ENCODE data around the gene PADI6. TPM values are rescaled to one million over a fixed set of nuclear protein-coding genes. Genes with fewer than 3 reads are reported as not detected.

The PADI6 gene
- not detected in 2 replicates for total RNA-seq
- long read RNA-seq: 0 reads

- Mint-ChIP-seq H3K9me3 (no peaks in the 10 kb centered on the region), H3K27me3 (ENCODE audit: low read depth) (peaks cover 16% of the 10 kb centered on the region), H3K27ac (ENCODE audit: unreplicated experiment) (no peak within 1 kb of the TSS), H3K4me1 (no peaks in the 10 kb centered on the region), H3K4me3 (no peak within 1 kb of the TSS), H3K36me3 (ENCODE audit: low read depth) (no peaks in the 10 kb centered on the region)
- TF ChIP-seq CTCF (conservative IDR thresholded peaks at IDR 0.05): no peak
- no peak for DNase-seq (ENCODE audit: low read depth, low spot score)
Measured at GRCh38 chr1:17371896-17372295, at the start of gene PADI6. TSS of gene PADI6 (plus strand) at chr1:17372196. CDS start at chr1:17372246, 50 bp downstream.

- peaks cover 5% of the 10 kb centered on the region for H3K9me3 Mint-ChIP-seq
- peaks cover 19% of the 10 kb centered on the region for H3K27me3 Mint-ChIP-seq (ENCODE audit: low read depth)
- H3K36me3 Mint-ChIP-seq (ENCODE audit: low read depth): no peaks in the 10 kb centered on the region
- no peak overlapping the region for H3K4me3 Mint-ChIP-seq
- H3K27ac Mint-ChIP-seq (ENCODE audit: unreplicated experiment): no peak overlapping the region
- TF ChIP-seq CTCF (conservative IDR thresholded peaks at IDR 0.05): no peak
- no peaks in the 10 kb centered on the region for H3K4me1 Mint-ChIP-seq
- DNase-seq (ENCODE audit: low read depth, low spot score): no peak
Measured at GRCh38 chr1:17328855-17329254, 43.1 kb upstream of the PADI6 start.

- no peak overlapping the region for H3K4me3 Mint-ChIP-seq
- peaks cover 18% of the 10 kb centered on the region for H3K27me3 Mint-ChIP-seq (ENCODE audit: low read depth)
- peaks cover 5% of the 10 kb centered on the region for H3K9me3 Mint-ChIP-seq
- H3K27ac Mint-ChIP-seq (ENCODE audit: unreplicated experiment): no peak overlapping the region
- H3K36me3 Mint-ChIP-seq (ENCODE audit: low read depth): no peaks in the 10 kb centered on the region
- H3K4me1 Mint-ChIP-seq: no peaks in the 10 kb centered on the region
- TF ChIP-seq CTCF (conservative IDR thresholded peaks at IDR 0.05): no peak
- no peak for DNase-seq (ENCODE audit: low read depth, low spot score)
Measured at GRCh38 chr1:17329610-17330009, 42.4 kb upstream of the PADI6 start.

- no peak for DNase-seq (ENCODE audit: low read depth, low spot score)
- Mint-ChIP-seq H3K27me3 (ENCODE audit: low read depth) (peaks cover 11% of the 10 kb centered on the region), H3K4me1 (no peaks in the 10 kb centered on the region), H3K9me3 (peaks cover 5% of the 10 kb centered on the region), H3K27ac (ENCODE audit: unreplicated experiment) (peak overlapping the region; percentile 50), H3K4me3 (no peak overlapping the region), H3K36me3 (ENCODE audit: low read depth) (no peaks in the 10 kb centered on the region)
- TF ChIP-seq CTCF (conservative IDR thresholded peaks at IDR 0.05): no peak
Measured at GRCh38 chr1:17330856-17331255, 41.1 kb upstream of the PADI6 start.

- peaks cover 20% of the 10 kb centered on the region for H3K27me3 Mint-ChIP-seq (ENCODE audit: low read depth)
- H3K4me1 Mint-ChIP-seq: no peaks in the 10 kb centered on the region
- TF ChIP-seq CTCF (conservative IDR thresholded peaks at IDR 0.05): no peak
- no peaks in the 10 kb centered on the region for H3K36me3 Mint-ChIP-seq (ENCODE audit: low read depth)
- no peak overlapping the region for H3K4me3 Mint-ChIP-seq
- DNase-seq (ENCODE audit: low read depth, low spot score): no peak
- H3K9me3 Mint-ChIP-seq: peaks cover 5% of the 10 kb centered on the region
- no peak overlapping the region for H3K27ac Mint-ChIP-seq (ENCODE audit: unreplicated experiment)
Measured at GRCh38 chr1:17333081-17333480, 38.9 kb upstream of the PADI6 start.
